Mammary epithelial cell (primary cell): ENCODE data around the gene TRPM8.

Source experiments
- EZH2 ChIP-seq: IDR thresholded peaks from 2 replicates; pipeline ENCODE4 v1.6.1; 2012; ENCODE audit warnings: low read length, inconsistent platforms, borderline replicate concordance
- TF ChIP-seq, protein P1 (sequence below), 2 donors: IDR thresholded peaks in 1 of 2; conservative IDR thresholded peaks in 1 of 2; 2 replicates each; pipeline ENCODE4 v1.5.1; 2011 to 2012; ENCODE audit warnings: inconsistent platforms in 2 of 2, low read length in 2 of 2, mild to moderate bottlenecking in 2 of 2, control low read depth in 1 of 2, low read depth in 1 of 2; ENCODE audit not compliant: insufficient read depth in 1 of 2; ENCODE audit errors: extremely low read depth in 1 of 2

DNA sequence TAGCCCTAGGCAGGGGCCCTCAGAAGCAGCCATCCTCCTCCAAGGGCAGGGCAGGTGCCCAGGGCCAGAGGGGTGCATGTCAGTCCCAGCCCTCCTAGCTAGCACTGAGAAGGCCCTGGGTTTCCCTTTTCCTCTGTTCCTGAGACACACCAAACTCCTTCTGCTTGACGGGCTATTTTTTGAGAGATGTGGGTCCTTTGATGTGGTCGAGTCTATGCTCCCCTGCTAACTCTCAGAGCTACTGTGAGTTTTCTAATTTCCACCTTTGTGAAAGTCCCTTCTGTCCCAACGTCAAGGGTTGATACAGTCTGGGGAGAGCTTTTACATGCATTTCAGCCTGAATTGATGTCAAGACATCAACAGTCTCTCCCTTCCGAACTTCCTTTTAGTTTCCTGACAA lies 51.4 kb downstream of the TRPM8 start:
- TF ChIP-seq, protein P1, sequence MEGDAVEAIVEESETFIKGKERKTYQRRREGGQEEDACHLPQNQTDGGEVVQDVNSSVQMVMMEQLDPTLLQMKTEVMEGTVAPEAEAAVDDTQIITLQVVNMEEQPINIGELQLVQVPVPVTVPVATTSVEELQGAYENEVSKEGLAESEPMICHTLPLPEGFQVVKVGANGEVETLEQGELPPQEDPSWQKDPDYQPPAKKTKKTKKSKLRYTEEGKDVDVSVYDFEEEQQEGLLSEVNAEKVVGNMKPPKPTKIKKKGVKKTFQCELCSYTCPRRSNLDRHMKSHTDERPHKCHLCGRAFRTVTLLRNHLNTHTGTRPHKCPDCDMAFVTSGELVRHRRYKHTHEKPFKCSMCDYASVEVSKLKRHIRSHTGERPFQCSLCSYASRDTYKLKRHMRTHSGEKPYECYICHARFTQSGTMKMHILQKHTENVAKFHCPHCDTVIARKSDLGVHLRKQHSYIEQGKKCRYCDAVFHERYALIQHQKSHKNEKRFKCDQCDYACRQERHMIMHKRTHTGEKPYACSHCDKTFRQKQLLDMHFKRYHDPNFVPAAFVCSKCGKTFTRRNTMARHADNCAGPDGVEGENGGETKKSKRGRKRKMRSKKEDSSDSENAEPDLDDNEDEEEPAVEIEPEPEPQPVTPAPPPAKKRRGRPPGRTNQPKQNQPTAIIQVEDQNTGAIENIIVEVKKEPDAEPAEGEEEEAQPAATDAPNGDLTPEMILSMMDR (conservative IDR thresholded peaks at IDR 0.05 in 1 of 2, IDR thresholded peaks at IDR 0.05 in 1 of 2; ENCODE audit: extremely low read depth in 1 of 2, insufficient read depth in 1 of 2, low read depth in 1 of 2, low read length in 2 of 2), result no peak
- TF ChIP-seq EZH2, result no peak
